Hepatocyte (in vitro differentiated cells): ENCODE results near the gene C3orf22.

ENCODE experiments used
- CTCF ChIP-seq: fragments of 200-600 bp; sonication (generic); IDR thresholded peaks from 2 replicates; pipeline ENCODE4 v1.5.1; 2016; ENCODE audit warnings: antibody characterized with exemption, mild to moderate bottlenecking; ENCODE audit not compliant: poor library complexity
- EZH2phosphoT487 ChIP-seq: fragments of 200-600 bp; sonication (generic); IDR thresholded peaks from one replicate; pipeline ENCODE4 v1.6.1; 2018; ENCODE audit warnings: antibody characterized with exemption, mild to moderate bottlenecking, low read depth, moderate library complexity; ENCODE audit not compliant: unreplicated experiment, severe bottlenecking

DNA sequence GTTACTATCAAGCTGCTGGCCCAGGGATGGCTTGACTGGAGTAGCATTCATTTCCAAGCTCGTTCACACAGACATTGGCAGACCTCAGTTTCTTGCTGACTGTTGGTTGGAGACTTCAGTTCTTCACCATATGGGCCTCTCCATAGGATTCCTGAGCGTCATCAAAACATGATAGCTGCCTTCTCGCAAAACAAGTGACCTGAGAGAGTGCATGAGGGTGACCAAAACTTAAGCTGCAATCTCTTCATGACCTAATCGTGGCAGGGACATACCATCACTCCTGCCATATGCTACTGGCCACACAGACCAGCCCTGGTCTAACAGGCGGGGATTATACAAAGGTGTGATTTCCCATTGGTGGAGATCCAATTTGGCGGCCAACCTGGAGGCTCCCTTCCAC, 46.0 kb upstream of the C3orf22 start:
- TF ChIP-seq CTCF (no peak), EZH2phosphoT487 (no peak)
